DND-41 (cell line): Measurements from ENCODE around the gene TPCN1.

ENCODE experiments used
- ATAC-seq: fragments of 200-7000 bp; cut with Tn5 transposase; 3 replicates; pipeline ENCODE4 v1.9.1; 2021; ENCODE audit warnings: low read depth; ENCODE audit not compliant: insufficient read depth
- DNase-seq: peaks from one replicate; pipeline ENCODE4 v3.0.0-alpha.2; 2020
- H2AFZ ChIP-seq: 2 replicates; pipeline ENCODE4 v1.6.0; 2012; ENCODE audit warnings: low read depth, low read length
- H3K27ac ChIP-seq: 2 replicates; pipeline ENCODE4 v1.5.1; 2012; ENCODE audit warnings: low read length, inconsistent platforms
- H3K27me3 ChIP-seq: fragments of 200-600 bp; sonication (generic); 2 replicates; pipeline ENCODE4 v1.6.0; 2012; ENCODE audit warnings: low read length, mild to moderate bottlenecking, inconsistent platforms; ENCODE audit not compliant: insufficient read depth, poor library complexity
- H3K36me3 ChIP-seq: 2 replicates; pipeline ENCODE4 v1.5.1; 2012; ENCODE audit warnings: low read length, inconsistent platforms; ENCODE audit not compliant: insufficient read depth
- H3K4me1 ChIP-seq: 2 replicates; pipeline ENCODE4 v1.5.1; 2012; ENCODE audit warnings: mild to moderate bottlenecking, low read length; ENCODE audit not compliant: insufficient read depth
- H3K4me2 ChIP-seq: 2 replicates; pipeline ENCODE4 v1.6.0; 2012; ENCODE audit warnings: mild to moderate bottlenecking, moderate library complexity, low read length, inconsistent platforms; ENCODE audit not compliant: insufficient read depth
- H3K4me3 ChIP-seq, 2 experiments: fragments of 200-600 bp in 1 of 2; shearing (Covaris generic) in 1 of 2; 2 replicates each; pipeline ENCODE4 v1.5.1; 2012 to 2016; ENCODE audit warnings: inconsistent platforms in 2 of 2, low read length in 2 of 2, mild to moderate bottlenecking in 2 of 2, low read depth in 1 of 2, moderate library complexity in 1 of 2
- H3K79me2 ChIP-seq: 2 replicates; pipeline ENCODE4 v1.6.0; 2012; ENCODE audit warnings: low read length, inconsistent platforms; ENCODE audit not compliant: insufficient read depth
- H3K9ac ChIP-seq: 2 replicates; pipeline ENCODE4 v1.6.0; 2012; ENCODE audit warnings: low read depth, mild to moderate bottlenecking, inconsistent platforms, low read length, moderate library complexity
- H3K9me3 ChIP-seq: 2 replicates; pipeline ENCODE4 v1.5.1; 2012; ENCODE audit warnings: low read length, moderate library complexity, mild to moderate bottlenecking, inconsistent platforms; ENCODE audit not compliant: insufficient read depth, severe bottlenecking
- H4K20me1 ChIP-seq: 2 replicates; pipeline ENCODE4 v1.6.0; 2012; ENCODE audit warnings: low read length; ENCODE audit not compliant: insufficient read depth
- CTCF ChIP-seq: IDR thresholded peaks from 2 replicates; pipeline ENCODE4 v1.5.1; 2012; ENCODE audit warnings: borderline replicate concordance, low read length, moderate library complexity, mild to moderate bottlenecking; ENCODE audit not compliant: poor library complexity, severe bottlenecking; ENCODE audit errors: extremely low read depth
- EZH2 ChIP-seq: IDR thresholded peaks from 3 replicates; pipeline ENCODE4 v1.6.1; 2012; ENCODE audit warnings: borderline replicate concordance, low read depth, mild to moderate bottlenecking, moderate library complexity, low read length, inconsistent platforms; ENCODE audit not compliant: severe bottlenecking

Gene TPCN1

GRCh38 chr12:113274848-113275247 is 53.6 kb downstream of the TPCN1 start:
- Histone ChIP-seq H3K4me3 (no peak overlapping the region), H3K4me1 (peaks cover 8% of the 10 kb centered on the region), H3K9ac (no peak overlapping the region), H2AFZ (no peak overlapping the region), H3K9me3 (no peaks in the 10 kb centered on the region), H3K27ac (0 out of 2 replicates have a peak overlapping the region, but pooled peaks have one; percentile 30), H4K20me1 (no peaks in the 10 kb centered on the region; the same call in 1 of the 2 replicates), H3K36me3 (peaks cover 67% of the 10 kb centered on the region), H3K79me2 (no peaks in the 10 kb centered on the region), H3K27me3 (no peaks in the 10 kb centered on the region), H3K4me2 (no peak overlapping the region)
- ATAC-seq (no peak), DNase-seq (no peak)
- no peak for TF ChIP-seq CTCF
- TF ChIP-seq EZH2, result no peak

- H3K27ac ChIP-seq, result peak overlapping the region; percentile 46
- no peaks in the 10 kb centered on the region; the same call in 1 of the 2 replicates for H4K20me1 ChIP-seq
- H3K9me3 ChIP-seq, result no peaks in the 10 kb centered on the region
- TF ChIP-seq EZH2 (no peak), CTCF (no peak)
- H3K36me3 ChIP-seq, result peaks cover 67% of the 10 kb centered on the region
- H3K4me2 ChIP-seq, result no peak overlapping the region
- H3K9ac ChIP-seq, result no peak overlapping the region
- DNase-seq (no peak), ATAC-seq (no peak)
- H3K4me3 ChIP-seq, result no peak overlapping the region
- H2AFZ ChIP-seq, result no peak overlapping the region
- H3K79me2 ChIP-seq, result no peaks in the 10 kb centered on the region
- H3K4me1 ChIP-seq, result no peaks in the 10 kb centered on the region
- no peaks in the 10 kb centered on the region for H3K27me3 ChIP-seq
Observed at GRCh38 chr12:113276306-113276705, 55.0 kb downstream of the TPCN1 start.

DNA sequence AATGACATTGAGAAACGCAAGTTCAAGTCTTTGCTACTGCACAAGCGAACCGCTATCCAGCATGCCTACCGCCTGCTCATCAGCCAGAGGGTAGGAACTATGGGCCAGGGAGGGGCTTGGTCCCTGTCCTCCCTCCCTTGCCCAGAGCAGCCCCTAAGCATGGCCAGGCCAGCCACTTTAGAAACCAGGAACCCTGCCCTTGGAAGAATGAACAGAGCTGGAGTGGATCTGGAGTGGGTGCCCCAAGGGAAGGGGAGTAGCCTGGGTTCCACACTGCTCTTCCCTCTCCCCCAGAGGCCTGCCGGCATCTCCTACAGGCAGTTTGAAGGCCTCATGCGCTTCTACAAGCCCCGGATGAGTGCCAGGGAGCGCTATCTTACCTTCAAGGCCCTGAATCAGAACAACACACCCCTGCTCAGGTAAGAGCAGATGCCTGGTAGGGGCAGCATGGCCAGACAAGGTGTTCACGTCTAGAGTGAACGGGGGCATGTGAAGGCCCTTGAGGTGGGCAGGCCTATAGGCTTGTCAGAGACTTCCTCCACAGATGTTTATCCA is 55.8 kb downstream of the TPCN1 start:
- Histone ChIP-seq H3K27ac (peak overlapping the region; percentile 46), H2AFZ (no peak overlapping the region), H3K9ac (no peak overlapping the region), H3K79me2 (no peaks in the 10 kb centered on the region), H3K9me3 (no peaks in the 10 kb centered on the region), H3K4me2 (no peak overlapping the region), H3K4me3 (no peak overlapping the region), H3K4me1 (no peaks in the 10 kb centered on the region), H3K27me3 (no peaks in the 10 kb centered on the region), H4K20me1 (no peaks in the 10 kb centered on the region; the same call in 1 of the 2 replicates), H3K36me3 (peaks cover 64% of the 10 kb centered on the region)
- no peak for TF ChIP-seq CTCF
- no peak for TF ChIP-seq EZH2
- no peak for DNase-seq
- no peak for ATAC-seq
